GM21390 (cell line): ENCODE results near the gene LIPG.
"Not testable (repeated sequence)": the region's sequence is repeated elsewhere in the genome, so short reads cannot be mapped to it uniquely, and the experiment has no call there.

Experiments
- ATAC-seq: cut with Tn5 transposase; IDR thresholded peaks from one replicate; pipeline ENCODE4 v1.9.1; 2021; ENCODE audit not compliant: unreplicated experiment

LIPG gene

GRCh38 chr18:49546278-49546677 lies 15.6 kb upstream of the LIPG start:
- no peak for ATAC-seq

DNA sequence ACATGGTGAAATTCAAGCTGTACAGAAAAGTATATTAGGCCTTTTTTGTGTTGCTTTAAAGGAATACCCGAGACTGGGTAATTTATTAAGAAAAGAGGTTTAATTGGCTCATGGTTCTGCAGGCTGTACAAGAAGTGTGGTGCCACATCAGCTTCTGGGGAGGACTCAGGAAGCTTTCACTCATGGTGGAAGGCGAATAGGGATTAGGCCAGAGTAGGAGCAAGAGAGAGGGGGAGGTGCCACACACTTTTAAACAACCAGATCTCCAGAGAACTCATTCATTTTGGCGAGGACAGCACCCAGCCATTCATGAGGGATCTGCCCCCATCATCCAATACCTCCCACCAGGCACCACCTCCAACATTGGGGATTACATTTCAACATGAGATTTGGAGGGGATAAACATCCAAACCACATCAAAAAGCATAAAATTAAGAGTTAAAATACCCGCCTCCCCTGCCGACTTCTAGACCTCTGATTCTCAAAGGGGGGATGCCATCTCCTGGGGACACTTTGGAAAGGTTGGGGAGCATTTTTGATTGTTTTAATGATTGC lies 15.1 kb upstream of the LIPG start:
- no peak for ATAC-seq

- ATAC-seq: no peak
These were observed 14.2 kb upstream of the LIPG start for GRCh38 chr18:49547701-49548100.

DNA sequence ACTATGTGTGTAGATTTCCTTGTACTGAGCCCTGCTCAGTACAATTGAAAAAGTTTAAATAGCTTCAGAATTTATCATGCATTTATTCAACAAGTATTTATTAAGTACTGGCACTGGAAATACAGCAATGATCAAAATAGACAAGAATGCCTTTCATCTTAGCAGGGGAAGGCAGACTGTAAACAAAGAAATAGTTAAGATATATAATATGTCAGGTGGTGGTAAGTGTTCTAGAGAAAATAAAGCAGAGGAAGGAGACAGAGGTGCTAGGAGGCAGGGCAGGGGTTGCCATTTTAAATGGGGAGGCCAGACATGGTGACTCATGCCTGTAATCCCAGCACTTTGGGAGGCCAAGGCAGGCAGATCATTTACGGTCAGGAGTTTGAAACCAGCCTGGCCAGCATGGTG lies 13.6 kb upstream of the LIPG start:
- no peak for ATAC-seq

- ATAC-seq: no peak
These were observed 11.1 kb upstream of the LIPG start for GRCh38 chr18:49550621-49551339.

DNA sequence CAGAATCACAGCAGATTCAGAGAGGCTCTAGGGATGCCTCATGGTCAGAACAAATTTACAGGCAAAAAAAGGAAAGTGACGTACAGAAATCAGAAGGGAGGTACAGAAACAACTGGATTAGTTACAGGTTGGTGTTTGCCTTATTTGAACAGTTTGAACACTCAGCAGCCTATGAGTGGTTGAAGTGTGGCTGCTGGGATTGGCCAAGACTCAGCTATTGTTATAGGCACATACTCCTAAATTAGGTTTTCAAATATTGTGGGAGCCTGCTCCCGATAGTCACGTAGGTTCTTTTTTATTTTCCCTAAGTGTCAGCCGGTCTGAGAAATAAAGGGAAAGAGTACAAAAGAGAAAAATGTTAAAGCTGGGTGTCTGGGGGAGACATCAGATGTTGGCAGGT lies 8.9 kb upstream of the LIPG start:
- no peak for ATAC-seq

GRCh38 chr18:49555641-49556040 lies 6.2 kb upstream of the LIPG start:
- no peak for ATAC-seq

GRCh38 chr18:49558356-49558755 lies 3.5 kb upstream of the LIPG start:
- no peak for ATAC-seq

DNA sequence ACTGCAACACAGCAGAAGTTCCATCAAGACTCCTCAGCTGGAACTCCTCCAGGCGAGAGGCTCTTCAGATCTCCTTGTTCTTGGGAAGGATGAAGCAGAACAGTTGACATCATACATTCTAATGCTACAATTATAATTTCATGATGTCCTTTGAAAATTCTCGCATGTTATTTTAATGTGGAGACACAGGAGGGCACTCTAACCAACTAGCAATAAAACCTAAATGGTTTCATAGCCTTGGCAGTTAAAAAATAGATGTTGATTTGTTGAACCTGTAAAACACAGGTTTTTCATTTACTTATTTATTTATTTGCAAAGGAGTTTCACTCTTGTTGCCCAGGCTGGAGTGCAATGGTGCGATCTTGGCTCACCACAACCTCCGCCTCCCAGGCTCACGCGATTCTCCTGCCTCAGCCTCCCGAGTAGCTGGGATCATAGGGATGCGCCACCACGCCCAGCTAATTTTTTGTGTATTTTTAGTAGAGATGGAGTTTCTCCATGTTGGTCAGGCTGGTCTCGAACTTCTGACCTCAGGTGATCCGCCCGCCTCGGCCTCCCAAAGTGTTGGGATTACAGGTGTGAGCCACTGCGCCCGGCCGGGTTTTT lies 2.4 kb upstream of the LIPG start:
- ATAC-seq: not testable (repeated sequence)

DNA sequence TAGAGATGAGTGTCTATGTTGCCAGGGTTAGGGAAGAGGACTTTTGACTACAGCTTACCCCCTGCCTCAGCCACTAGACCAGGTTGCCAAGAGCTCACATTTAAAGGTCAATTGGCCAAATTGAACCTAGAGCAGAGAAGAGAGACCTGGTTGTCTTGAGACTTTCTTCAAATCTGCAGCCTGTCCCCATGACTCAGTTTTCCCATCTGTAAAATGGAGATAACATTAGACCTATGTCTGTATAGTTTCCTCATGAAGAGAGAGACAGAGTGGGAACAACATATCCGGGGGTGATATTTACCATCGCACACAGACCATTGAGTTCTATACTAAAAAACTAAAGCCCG lies 1.6 kb upstream of the LIPG start:
- ATAC-seq: no peak

- ATAC-seq: no peak
These were observed 1.1 kb upstream of the LIPG start for GRCh38 chr18:49560624-49561288.

DNA sequence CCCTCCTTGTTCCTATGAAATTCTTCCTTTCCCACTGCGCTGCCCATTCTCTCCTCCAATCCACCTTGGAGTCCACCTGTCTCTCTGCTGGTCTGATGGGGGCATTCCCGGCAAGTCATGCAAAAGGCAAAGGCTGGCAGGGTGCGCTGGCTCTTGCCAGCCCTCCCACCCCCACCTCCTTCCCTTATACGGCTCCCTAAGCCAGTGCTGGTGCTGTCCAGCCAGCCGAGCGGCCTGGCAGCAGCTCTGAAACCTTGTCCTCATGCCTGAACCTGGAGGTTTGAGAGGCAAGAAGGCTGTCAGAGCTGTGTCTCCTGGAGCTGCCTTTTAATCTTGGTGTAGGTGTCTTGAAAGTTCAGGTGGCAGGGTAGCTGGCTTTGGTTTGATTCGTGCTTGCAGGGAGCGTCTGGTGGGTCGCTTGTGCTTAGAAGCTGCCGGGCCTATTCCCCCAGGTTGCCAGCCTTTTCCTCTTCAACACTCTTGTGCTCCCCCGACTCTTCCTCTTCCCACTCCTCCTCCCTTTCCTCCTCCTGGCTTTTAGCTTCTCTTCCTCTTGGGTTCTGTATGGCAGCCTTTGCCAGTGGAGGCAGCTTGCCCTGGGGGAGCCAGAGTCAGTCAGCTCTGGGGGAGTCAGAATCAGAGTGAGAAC lies 748 bp downstream of the LIPG start:
- ATAC-seq: no peak

- ATAC-seq: no peak
These were observed 1.3 kb downstream of the LIPG start for GRCh38 chr18:49563130-49563540.

DNA sequence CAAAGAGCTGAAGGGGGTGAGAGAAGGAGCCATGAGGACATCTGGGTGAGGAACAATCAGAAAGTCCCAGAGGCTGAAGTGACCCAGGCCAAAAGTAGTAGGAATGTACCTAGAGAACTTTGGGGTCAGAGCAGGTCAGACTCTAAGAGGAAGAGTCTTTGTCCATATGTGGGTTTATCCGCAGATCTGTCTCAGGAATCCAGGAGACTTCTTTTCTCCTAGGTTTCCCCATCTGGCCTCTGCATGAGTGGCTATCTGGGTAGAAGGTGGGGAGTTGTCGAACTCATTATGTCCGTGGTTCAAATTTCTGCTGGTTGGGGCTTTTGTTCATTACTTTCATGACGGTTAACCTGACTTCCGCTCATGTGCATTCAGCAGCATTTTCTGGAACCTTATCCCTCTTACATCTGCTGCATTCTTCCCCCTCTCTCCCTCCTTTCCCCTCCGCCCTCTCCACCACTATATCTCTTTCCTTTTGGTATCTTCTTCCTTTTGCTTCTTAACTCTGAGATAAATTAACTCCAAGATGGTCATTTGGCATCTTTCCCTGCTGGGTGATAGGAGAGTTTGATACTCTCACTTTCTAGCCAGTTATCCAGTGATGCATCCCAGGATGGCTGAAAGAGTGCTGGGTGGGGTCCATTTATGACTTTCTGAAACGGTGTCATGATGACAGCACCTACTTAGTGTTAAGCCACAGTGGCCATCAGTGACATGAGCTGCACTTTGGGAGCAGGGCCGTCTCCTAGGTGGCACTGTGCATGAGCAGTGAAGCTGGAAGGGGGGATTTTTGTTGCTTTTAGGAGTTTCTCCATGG lies 2.1 kb downstream of the LIPG start:
- no peak for ATAC-seq

DNA sequence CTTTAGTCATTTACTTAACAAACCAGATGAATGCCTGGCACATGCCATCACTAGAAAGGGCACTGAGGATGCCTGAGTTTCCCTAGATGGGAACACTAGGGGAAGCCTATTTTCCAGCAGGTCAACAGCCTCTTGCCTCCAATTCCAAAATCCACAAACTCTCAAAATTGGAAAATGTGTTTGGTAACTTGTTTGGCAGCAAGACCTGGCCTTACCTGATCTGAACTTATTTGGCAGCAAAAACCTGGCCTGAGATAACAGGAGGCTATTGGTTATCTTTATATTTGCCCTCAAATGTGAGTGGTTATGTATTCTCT lies 2.6 kb downstream of the LIPG start:
- no peak for ATAC-seq

- ATAC-seq: no peak
These were observed 3.2 kb downstream of the LIPG start for GRCh38 chr18:49565101-49565500.

DNA sequence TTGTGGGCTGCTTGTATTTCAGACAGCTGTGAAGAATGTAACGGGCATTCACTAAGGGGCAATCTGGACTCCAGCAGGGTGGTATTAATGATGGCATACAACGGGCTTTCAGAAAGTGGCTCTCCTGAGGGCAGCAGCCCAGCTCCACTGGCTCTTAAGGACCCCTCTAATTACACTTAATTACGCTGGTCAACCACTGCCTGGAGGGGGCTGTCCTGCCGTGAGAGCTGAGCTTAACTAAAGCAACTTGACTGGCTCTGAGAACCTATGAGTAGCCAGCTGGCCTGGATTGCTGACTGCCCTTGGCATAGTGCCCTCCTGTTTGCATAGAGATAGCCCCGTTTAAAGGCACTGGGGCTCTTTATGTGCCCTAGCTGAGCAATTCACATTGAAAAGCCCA lies 3.8 kb downstream of the LIPG start:
- ATAC-seq: no peak

GRCh38 chr18:49566217-49566770 lies 4.4 kb downstream of the LIPG start:
- no peak for ATAC-seq

GRCh38 chr18:49566985-49567384 lies 5.1 kb downstream of the LIPG start:
- no peak for ATAC-seq

- ATAC-seq: no peak
These were observed 7.9 kb downstream of the LIPG start for GRCh38 chr18:49569724-49570123.

DNA sequence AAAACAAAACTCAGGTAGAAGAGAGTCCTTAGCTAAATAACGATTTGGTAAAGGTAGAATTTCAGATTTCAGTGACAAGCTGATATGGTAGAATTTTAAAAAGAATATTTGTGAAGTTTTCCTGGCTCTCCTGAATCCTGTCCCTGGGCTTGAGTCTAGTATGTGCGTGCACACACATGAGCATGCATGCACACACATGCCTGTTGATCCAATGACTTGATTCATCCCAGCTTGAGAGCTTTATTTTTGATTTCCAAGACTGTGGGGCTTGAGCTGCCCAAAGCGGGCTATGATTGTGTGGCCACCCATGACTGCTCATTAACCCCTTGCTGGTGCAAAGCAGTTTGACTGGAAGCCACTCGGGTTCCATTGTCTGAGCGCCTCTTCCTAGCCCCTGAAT lies 9.0 kb downstream of the LIPG start:
- ATAC-seq: no peak
